HL-60 (cell line): Measurements from ENCODE around the gene SELENOH.

Experiments
- DNase-seq, 2 experiments: peaks; one replicate each; pipeline ENCODE4 v3.0.0-alpha.2; 2010 to 2020; ENCODE audit warnings: low read depth in 1 of 2, low spot score in 1 of 2
- H3K27ac ChIP-seq: fragments of 250-450 bp; sonication (Bioruptor Pico); replicated peaks from 2 replicates; pipeline ENCODE4 v1.5.1; 2020; ENCODE audit warnings: mild to moderate bottlenecking, moderate library complexity
- H3K27me3 ChIP-seq: fragments of 250-450 bp; sonication (Bioruptor Pico); 2 replicates; pipeline ENCODE4 v1.5.1; 2021; ENCODE audit warnings: mild to moderate bottlenecking, moderate library complexity; ENCODE audit not compliant: insufficient read depth, poor library complexity, severe bottlenecking
- H3K4me3 ChIP-seq: replicated peaks from 2 replicates; pipeline ENCODE4 v1.5.1; 2011; ENCODE audit warnings: mild to moderate bottlenecking, control low read depth, low read length; ENCODE audit not compliant: insufficient read depth
- GABPA ChIP-seq: IDR thresholded peaks from 2 replicates; pipeline ENCODE4 v1.6.1; 2012; ENCODE audit warnings: low read depth
- POLR2AphosphoS5 ChIP-seq: IDR thresholded peaks from 2 replicates; pipeline ENCODE4 v1.6.1; 2012; ENCODE audit warnings: low read depth
- SPI1 ChIP-seq: IDR thresholded peaks from 2 replicates; pipeline ENCODE4 v1.6.1; 2012; ENCODE audit warnings: low read depth, mild to moderate bottlenecking, borderline replicate concordance
- TF ChIP-seq, protein P1 (sequence below): IDR thresholded peaks from one replicate; pipeline ENCODE4 v1.5.1; 2011; ENCODE audit warnings: low read length, control low read depth, inconsistent platforms; ENCODE audit not compliant: insufficient read depth
- TF ChIP-seq, protein P2 (sequence below): IDR thresholded peaks from 2 replicates; pipeline ENCODE4 v1.6.1; 2012; ENCODE audit warnings: low read depth; ENCODE audit not compliant: insufficient replicate concordance

The SELENOH gene

DNA sequence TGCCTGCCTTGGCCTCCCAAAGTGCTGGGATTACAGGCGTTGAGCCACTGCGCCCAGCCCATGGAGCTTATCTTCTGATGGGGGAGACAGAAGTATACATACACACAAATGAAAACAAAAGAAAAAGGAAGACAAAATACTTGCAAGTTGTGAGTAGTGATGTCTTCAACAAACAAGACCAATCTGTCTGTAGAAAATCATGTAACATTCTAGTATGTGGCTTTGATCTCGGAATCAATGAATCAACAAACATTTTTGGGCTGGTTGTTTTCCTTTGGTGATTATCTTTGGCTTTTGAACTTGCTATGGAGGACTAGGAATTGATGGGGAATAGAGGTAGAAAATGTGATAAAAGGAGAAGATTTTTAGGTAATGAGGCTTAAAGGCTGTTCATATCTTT is 16.9 kb downstream of the SELENOH start:
- Histone ChIP-seq H3K27ac (no peak overlapping the region), H3K4me3 (no peak overlapping the region), H3K27me3 (no peaks in the 10 kb centered on the region)
- DNase-seq = no peak
- TF ChIP-seq, protein P1, sequence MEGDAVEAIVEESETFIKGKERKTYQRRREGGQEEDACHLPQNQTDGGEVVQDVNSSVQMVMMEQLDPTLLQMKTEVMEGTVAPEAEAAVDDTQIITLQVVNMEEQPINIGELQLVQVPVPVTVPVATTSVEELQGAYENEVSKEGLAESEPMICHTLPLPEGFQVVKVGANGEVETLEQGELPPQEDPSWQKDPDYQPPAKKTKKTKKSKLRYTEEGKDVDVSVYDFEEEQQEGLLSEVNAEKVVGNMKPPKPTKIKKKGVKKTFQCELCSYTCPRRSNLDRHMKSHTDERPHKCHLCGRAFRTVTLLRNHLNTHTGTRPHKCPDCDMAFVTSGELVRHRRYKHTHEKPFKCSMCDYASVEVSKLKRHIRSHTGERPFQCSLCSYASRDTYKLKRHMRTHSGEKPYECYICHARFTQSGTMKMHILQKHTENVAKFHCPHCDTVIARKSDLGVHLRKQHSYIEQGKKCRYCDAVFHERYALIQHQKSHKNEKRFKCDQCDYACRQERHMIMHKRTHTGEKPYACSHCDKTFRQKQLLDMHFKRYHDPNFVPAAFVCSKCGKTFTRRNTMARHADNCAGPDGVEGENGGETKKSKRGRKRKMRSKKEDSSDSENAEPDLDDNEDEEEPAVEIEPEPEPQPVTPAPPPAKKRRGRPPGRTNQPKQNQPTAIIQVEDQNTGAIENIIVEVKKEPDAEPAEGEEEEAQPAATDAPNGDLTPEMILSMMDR = no peak
- TF ChIP-seq SPI1 (no peak), GABPA (no peak), POLR2AphosphoS5 (no peak)
- TF ChIP-seq, protein P2, sequence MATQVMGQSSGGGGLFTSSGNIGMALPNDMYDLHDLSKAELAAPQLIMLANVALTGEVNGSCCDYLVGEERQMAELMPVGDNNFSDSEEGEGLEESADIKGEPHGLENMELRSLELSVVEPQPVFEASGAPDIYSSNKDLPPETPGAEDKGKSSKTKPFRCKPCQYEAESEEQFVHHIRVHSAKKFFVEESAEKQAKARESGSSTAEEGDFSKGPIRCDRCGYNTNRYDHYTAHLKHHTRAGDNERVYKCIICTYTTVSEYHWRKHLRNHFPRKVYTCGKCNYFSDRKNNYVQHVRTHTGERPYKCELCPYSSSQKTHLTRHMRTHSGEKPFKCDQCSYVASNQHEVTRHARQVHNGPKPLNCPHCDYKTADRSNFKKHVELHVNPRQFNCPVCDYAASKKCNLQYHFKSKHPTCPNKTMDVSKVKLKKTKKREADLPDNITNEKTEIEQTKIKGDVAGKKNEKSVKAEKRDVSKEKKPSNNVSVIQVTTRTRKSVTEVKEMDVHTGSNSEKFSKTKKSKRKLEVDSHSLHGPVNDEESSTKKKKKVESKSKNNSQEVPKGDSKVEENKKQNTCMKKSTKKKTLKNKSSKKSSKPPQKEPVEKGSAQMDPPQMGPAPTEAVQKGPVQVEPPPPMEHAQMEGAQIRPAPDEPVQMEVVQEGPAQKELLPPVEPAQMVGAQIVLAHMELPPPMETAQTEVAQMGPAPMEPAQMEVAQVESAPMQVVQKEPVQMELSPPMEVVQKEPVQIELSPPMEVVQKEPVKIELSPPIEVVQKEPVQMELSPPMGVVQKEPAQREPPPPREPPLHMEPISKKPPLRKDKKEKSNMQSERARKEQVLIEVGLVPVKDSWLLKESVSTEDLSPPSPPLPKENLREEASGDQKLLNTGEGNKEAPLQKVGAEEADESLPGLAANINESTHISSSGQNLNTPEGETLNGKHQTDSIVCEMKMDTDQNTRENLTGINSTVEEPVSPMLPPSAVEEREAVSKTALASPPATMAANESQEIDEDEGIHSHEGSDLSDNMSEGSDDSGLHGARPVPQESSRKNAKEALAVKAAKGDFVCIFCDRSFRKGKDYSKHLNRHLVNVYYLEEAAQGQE = no peak

DNA sequence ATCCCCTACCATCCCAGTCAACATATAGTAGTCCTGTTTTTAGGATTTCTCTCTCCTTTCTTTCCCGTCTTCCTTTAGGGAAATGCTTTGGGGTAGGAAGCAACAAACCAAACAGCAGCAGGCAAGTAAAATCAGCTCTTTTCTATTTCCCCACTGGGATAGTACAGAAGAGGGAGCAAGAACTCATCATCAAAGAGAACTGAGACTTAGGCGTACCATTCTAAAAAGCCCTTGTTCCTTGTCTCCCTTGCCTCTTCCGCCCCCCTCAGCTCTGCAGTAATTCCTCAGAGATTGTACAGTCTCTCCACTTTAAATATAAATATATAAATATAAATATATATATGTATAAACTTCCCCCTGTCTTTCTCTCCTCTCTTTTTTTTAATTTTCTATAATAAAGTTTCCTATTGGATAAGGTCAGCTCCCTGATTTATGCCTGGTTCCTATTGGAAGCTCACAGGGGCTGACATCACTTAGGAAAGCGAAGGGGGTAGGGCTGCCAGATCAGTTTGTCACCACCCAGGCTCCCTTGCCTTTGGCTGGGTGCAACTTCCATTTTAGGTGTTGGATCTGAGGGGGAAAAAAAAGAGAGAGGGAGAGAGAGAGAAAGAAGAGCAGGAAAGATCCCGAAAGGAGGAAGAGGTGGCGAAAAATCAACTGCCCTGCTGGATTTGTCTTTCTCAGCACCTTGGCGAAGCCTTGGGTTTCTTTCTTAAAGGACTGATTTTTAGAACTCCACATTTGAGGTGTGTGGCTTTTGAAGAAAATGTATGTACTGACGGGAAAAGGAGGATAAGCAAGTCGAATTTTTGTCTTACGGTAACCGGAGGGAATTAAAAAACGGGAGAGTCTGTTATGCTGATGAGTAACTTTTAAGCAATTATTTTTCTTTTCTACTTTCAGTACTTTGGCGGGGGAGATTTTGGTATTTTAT is 20.3 kb downstream of the SELENOH start, which contains the start of gene CTNND1:
CTNND1 (plus strand) TSS at position 502 of the 934 bp plus-strand sequence. CDS start 29,677 bp downstream, outside the sequence.
- DNase-seq = no peak
- H3K4me3 ChIP-seq = no peak within 1 kb of the TSS
- H3K27me3 ChIP-seq = no peaks in the 10 kb centered on the region
- no peak within 1 kb of the TSS for H3K27ac ChIP-seq
- TF ChIP-seq POLR2AphosphoS5 (no peak), SPI1 (no peak), GABPA (no peak)
- TF ChIP-seq, protein P1 = no peak
- TF ChIP-seq, protein P2 = no peak

DNA sequence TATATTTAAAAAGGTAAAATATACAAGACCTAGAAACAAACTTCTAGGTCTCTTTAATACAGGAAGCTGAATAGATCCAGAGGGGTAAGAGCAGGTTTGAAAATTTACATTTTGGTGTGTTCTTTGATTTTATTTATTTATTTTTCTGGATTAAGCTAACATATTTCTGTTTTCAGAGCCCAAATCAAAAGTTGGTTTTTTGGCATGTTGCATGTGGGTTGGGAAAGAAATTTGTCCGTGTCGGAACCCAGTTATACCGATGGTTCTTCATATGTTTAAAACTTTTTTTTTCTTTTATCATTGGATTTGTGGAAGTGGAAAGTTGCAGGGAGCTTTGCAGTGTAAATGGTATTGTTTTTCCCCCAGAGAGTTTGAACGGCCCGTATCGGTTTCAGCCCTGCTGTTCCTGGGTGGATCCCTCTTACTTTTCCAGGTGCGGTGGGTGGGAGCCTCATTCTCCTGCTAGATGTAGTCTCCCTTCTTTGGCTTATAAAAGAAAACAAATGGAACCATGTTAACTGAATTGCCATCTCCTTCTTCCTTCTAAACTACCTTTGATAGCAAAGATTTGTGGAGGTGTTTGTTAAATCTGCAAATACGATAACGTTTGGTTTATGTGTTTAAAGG is 21.1 kb downstream of the SELENOH start:
- H3K27me3 ChIP-seq = no peaks in the 10 kb centered on the region
- TF ChIP-seq, protein P1 = no peak
- TF ChIP-seq GABPA (no peak), POLR2AphosphoS5 (no peak), SPI1 (no peak)
- TF ChIP-seq, protein P2 = no peak
- H3K4me3 ChIP-seq = no peak overlapping the region
- DNase-seq = no peak
- no peak overlapping the region for H3K27ac ChIP-seq
